OCI-LY3 (cell line): ENCODE results near the gene FHL2.

Experiments
- EZH2phosphoT487 ChIP-seq: fragments of 200-600 bp; shearing (Covaris generic); IDR thresholded peaks from 2 replicates; pipeline ENCODE4 v1.6.1; 2018; ENCODE audit warnings: antibody characterized with exemption, mixed run types, low read depth
- TF ChIP-seq, protein P1 (sequence below): fragments of 200-600, 300-600 bp; sonication (generic); IDR thresholded peaks from 2 replicates; pipeline ENCODE4 v1.5.1; 2014; ENCODE audit warnings: antibody characterized with exemption, low read length, low read depth

DNA sequence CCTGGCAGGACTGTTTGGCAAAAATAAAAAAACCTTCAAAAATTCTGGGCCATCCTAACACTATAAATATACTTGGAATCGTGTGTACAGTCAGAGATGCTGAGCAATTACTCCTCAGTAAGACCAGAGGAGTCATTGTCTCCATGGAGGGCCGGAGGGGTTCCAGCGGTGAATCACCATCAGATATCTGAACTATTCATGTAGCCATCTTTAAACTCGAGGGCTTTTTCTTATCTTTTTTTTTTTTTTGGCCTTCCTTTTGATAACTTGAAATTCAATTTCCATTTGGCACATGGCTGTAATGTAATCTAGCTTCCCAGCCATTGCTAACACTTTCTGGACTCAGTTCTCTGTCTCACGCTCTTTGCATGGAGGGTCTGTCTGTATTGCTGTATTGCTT, 7.4 kb upstream of the FHL2 start:
- TF ChIP-seq, protein P1, sequence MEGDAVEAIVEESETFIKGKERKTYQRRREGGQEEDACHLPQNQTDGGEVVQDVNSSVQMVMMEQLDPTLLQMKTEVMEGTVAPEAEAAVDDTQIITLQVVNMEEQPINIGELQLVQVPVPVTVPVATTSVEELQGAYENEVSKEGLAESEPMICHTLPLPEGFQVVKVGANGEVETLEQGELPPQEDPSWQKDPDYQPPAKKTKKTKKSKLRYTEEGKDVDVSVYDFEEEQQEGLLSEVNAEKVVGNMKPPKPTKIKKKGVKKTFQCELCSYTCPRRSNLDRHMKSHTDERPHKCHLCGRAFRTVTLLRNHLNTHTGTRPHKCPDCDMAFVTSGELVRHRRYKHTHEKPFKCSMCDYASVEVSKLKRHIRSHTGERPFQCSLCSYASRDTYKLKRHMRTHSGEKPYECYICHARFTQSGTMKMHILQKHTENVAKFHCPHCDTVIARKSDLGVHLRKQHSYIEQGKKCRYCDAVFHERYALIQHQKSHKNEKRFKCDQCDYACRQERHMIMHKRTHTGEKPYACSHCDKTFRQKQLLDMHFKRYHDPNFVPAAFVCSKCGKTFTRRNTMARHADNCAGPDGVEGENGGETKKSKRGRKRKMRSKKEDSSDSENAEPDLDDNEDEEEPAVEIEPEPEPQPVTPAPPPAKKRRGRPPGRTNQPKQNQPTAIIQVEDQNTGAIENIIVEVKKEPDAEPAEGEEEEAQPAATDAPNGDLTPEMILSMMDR: no peak
- no peak for TF ChIP-seq EZH2phosphoT487
